Amniotic stem cell (primary cell): ENCODE results near the gene DLG2.

Source experiments
- DNase-seq: peaks from one replicate; lab custom pipeline; 2025; lab: John Stamatoyannopoulos, UW

DLG2 gene

DNA sequence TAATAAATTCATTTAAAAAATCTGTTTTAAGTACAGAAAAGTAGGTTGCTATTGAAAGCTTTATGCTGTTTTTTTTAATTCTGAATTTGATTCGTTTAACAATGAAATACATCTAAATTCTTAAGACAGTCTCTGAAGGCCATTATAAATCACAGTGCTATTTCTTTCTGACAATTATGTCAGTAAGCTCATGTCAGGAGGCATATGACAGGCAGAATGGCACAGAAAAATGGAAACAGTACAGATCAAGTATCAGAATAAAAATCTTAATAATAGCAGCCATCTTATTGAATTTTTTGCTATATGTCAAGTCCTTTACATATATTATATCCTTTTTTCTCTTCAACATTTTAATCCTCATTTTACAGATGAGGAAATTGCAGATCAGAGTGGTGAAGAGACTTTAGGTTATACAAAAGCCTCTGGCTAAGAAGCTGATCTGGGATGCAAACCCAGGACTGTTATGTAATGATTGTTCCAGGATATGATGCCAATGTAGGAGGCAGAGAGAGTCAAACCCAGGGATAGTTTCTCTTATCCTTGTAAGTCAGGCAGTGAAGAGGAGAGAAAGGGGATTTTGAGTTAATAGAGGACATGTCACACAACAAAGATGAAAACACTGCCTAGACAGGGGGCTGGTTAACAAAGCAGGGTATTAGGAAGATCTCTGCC lies 2057.9 kb downstream of the DLG2 start:
- no peak for DNase-seq

DNA sequence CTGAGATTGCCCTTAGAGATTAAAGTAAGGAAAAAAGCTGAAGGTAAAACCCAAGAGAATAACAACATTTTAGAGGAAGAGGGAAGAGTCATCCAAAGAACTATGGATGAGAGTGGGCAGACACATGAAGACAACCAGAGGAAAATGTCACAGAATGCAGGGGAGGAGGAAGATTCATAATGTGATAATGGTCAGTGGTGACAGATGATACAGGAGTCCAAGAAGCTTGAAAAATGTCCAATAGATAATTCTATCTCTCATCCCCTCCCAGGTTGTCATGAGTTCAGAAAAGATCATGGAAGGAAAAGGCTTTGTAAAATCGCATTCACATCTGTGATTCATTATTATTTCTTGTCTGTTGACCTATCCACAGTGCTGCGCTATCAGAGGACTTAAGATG lies 2058.6 kb downstream of the DLG2 start:
- no peak for DNase-seq

DNA sequence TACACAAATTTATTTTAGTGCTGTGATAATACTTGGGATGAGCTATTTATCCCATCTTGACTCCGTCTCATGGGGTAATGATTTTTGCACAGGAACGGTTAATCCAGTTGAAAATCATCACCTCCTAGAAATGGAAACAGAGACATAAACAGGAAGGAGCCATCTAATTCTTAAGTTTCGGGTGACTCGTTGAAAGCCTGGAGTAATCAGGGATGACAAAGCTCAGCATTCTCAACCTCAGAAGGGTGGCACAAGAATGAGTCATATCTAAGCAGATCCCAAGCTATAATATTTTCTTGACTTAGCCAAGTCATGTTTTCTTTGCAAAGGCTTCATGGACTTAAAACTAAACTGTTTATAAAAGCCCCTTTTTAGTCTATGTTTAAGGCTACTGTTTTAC lies 2060.2 kb downstream of the DLG2 start:
- DNase-seq: peak; percentile 35

DNA sequence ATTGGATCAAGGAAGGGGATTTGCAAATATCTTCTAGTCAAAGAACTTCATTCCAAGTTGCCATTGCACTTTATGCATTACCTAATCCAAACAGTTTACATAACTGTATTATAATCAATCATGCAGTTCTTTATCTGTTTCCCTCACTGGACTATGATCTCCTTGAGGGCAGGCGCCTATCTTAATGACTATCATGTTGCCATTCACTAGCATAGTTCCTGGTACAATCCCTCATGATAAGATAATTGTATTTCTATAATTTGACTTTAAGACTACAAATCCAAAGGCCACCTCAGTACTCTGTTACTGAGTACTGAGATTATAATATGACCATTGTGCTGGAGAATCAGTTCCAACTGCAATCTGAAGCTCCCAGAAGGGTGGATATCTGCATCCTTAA lies 2062.3 kb downstream of the DLG2 start:
- DNase-seq: no peak

DNA sequence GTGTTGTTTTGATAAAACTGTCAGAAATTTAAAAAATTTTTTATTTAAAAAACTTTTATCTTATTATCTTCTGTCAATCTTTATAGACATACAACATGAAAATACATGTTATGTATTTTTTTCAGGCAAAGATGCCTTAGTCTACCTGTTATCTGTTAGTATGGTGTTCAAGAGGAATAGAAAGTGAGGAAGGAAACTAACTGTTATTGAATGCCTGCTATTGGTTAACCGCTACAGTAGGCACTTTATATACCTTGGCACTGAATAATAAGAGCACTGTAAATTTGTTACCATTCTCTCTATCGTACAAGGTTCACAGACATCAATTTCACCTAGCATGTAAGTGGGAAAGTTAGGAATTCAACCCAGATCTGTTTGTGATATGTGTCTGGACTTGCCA lies 2068.9 kb downstream of the DLG2 start:
- no peak for DNase-seq

DNA sequence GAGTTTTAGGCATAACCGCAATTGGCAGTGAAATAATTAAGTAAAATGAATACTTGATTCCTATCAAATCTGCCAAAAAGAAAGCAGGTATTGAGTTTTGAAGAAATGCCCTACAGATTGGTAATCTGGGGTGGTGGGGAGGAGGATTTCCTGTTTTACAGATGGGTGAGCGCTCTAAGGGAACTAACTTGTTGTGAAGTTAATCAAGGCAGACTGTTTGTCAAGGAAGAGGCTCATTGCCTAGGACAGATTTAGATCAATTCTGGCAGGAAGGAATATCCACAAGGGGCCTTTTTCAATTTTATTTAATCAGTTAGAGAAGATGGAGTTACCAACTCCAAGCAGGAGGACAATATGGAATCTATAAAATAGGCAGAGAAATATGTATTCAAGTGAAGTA lies 2069.5 kb downstream of the DLG2 start:
- DNase-seq: no peak

DNA sequence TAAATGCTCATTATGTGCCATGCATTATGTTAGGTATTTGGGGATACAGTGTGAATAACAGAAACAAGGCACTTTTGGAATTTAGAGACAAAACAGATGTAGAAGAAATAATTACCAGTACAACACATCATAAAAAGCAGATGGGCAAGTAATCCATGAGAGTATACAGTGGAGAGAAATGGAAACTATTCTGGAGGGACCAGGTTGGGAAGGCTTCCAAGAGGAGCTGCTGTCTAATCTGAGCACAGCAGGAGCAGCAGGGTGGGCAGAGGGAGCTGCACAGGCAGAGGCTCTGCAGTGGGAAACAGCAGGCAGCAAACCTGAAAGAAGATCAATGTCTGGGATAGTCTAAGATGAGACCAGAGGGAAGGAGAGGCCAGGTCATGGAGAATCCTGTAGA lies 2072.3 kb downstream of the DLG2 start:
- no peak for DNase-seq

DNA sequence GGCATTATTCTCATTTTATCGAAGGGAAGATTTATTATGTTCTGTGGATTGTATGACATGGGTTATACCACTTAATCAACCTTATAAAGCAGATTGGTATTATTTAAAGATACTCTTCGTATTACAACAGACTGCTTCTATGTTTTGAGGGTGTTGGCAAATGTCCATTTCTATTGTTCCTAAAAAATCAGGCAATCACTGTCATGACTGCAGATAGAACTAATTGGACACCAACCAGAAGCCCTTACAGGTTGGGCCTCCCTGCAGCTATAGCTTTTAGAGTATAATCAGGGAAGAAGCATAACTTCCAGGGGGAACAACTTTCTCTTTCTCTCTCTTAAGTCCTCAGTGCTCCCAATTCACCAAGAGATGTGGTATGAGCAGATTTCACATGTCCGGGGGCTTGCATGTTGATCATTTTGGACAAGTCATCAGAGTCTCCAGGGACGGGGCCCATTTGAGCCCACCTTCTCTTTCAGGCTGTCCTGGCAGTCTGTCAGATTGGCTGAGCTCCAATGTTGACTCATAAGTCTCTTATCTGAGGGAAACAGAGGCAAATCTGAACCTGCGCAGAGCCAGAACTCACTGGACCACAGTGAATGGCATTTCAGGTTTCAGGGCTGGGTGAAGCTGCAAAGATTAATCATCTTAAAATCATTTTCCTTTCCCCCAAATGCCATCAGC lies 2077.0 kb downstream of the DLG2 start:
- DNase-seq: no peak

DNA sequence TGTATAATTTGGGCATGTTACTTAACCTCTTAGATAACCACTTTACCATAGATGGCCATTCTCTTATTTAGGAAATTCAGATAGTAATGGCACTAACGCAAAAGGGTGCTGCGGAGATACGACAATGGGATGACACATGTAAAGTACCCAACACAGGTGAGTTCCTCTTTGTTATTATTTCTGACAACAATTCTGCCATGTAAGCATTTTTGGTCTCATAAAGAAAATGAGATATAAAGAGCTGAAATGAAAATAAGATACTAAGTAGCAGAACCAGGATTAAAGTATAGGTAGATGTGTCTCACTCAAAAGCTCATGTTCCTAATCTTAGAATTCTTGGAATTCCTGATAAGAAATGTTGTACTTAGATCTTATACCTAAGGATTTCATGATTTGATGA lies 2080.8 kb downstream of the DLG2 start:
- DNase-seq: no peak

DNA sequence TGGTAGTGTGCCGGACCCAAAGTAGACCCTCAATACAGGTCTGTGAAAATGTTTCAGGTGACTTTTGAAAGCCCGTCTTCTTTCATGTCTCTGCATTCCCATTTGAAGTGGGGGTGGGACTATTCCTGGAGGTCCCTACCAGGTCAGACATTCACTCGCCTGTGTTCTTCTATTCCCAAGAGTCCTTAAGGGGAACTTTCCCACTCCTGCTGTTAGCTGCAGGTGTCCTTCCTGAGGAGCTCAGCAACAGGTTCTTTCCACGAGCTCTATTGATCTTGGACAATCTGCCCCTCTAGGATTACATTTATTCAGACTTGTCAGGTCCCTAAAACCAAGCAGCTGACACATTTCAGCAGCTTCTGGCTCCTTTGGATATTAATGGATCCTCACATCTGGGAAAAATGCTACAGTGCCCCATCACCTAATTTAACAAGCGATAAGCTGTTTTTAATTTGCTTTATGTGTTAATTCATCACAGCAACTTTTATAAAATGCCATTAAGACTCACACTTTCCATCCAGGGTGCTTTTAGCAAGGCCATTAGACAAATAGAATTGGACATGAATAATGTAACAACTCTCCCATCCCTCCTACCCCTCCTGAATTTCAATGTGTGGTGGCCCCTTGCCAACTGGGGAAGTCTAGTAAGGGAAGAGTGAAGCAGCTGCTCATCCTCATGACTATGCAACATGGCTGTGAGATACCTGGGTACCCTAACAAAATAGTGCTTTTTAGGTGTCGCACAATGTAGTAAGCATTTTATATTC lies 2081.5 kb downstream of the DLG2 start:
- no peak for DNase-seq

DNA sequence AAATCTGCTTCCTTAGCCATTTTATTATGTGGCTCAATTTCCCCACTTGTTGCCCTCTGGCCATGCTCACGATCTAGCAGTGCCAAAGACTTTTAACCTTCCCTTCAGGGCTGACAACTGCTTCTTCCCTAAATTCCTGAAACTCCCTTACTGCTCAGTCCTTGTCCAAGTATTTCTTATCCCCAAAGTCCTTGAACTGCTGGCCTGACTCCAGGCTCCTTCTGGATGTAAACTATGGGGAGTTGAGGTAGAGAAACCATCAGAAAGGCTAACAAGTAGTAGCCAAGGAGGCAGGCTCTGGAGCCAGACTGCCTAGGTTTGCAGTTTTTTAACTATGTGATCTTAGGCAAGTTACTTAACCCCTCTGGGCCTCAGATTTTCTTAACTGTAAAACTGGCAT lies 2082.3 kb downstream of the DLG2 start:
- DNase-seq: no peak

DNA sequence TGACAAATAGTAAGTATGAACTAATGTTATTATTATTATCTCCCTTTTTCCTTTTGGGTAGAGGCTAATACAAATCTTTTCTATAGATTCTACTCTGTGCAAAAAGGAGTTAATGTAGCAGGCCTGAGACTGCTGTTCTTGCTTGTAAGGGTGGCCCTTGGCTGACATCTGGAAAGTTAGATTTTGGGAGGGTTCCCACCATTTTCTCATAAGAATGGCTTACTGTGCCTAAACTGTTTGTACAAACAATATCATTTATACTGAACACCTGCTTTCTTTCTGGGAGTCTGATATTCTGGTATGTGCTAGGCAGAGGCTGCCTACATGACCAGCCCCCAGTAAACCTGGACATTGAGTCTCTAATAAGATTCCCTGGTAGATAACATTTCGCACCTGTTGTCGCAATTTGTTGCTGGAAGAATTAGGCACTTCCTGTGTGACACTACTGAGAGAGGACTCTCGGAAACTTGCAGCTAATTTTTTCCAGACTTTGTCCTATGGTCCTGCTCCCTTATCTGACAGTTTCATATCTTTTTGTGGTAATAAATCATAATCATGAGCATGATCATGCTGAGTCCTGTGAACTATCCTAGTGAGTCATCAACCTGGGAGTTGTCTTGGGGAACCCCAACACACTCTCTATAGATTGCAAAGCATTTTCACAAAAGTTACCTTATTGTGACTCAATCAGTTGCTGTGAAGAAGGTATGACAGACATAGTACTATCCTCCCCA lies 2083.3 kb downstream of the DLG2 start:
- no peak for DNase-seq

DNA sequence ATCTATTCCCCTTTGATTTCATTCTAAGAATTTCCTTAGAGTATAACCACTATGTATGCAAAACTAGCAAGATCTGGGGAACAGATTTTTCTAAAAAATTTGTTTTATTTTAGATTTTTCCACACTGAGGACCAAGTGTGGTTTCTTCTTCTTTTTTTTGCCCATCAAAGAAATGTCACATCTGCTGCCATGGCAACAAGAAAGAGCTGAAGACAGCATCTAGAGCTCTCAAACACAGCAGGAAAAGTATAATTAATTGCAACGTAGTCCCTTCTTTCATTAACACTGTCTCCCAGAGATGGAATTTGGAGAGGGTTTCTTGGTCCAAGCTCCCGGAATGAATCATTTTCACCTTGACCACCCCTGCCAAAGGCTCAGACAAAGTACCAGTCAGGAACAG lies 2084.3 kb downstream of the DLG2 start:
- DNase-seq: no peak

DNA sequence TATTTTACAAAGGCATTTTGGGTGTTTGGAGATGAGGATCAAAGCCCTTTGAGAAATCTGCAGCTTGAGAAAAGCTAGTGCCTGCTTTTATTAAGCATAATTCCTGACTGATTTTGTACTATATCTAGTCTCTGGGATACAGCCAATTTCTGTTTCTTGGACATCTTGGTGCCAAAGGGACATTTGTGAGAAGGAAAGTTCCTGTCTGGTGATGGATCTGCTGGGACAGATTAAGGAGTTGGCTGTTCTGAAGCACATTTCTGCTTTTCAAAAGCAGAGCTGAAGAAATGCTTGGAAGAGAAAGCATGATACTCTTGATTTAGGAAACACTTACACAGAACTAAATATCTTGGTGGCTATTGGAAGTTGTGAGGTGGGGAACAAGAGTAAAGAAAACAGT lies 2086.4 kb downstream of the DLG2 start:
- DNase-seq: no peak

DNA sequence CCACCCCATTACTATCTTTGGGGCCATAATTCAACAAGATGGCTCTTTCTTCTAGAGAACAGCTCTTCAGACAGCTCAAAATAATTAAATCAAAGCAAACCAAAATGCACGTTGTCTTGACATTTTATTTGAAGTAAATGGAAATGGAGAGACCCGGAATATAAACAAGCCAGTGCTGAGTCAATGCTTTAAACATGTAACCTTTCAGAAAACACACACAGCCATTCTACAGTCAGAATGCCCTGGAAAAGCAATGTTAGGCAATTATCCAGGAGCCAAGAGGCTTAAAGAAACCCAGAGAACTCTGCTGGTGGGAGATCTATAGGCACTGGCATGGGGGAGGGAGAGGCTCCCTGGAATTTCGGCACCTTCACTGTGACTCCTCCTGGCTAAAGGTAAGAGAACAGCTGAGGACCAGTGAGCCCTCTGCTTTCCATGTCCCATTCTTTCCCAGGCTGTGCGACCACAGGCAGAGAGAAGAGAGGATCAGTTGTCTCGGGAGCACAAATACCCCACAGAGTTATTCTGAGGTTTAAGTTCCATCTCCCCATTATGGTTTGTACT lies 2086.9 kb downstream of the DLG2 start:
- DNase-seq: no peak

DNA sequence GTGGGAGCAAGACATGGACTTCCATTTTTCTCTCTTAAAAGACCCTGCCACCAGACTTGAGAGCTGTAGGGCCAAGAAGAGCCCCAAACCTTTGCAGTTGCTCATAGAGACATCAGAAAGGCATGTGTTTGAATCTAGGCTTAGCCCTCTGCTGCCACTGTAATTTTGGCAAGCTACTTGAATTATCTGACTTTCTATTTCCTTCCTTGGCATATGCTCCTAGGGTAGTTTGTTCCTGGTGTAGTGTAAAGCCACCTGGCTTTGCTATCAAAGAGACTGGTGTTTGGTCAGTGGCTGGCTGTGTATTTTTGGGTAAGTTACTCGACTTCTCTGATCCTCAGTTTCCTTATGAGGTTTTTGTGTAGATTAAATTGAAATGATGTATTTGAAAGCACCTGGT lies 2088.9 kb downstream of the DLG2 start:
- DNase-seq: no peak

DNA sequence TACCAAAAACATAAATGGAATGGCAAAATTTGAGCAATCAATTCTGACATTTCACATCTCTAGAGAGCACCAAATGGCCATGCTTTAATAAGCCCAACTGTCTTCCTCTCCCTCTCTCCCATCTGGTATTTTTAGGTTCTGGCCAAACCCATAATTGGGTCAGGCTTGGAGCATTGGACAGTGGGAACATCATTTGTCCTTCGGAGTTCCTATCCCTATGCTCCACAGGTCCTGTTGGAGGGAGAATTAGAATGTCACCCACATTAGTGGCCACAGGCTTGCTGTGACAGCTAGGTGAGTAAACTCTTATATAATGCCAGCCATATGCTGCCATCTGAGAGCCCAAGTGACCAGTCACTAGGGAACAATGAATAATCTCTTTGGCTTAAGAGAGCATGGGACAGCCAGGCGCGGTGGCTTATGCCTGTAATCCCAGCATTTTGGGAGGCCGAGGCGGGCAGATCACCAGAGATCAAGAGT lies 2090.0 kb downstream of the DLG2 start:
- no peak for DNase-seq

DNA sequence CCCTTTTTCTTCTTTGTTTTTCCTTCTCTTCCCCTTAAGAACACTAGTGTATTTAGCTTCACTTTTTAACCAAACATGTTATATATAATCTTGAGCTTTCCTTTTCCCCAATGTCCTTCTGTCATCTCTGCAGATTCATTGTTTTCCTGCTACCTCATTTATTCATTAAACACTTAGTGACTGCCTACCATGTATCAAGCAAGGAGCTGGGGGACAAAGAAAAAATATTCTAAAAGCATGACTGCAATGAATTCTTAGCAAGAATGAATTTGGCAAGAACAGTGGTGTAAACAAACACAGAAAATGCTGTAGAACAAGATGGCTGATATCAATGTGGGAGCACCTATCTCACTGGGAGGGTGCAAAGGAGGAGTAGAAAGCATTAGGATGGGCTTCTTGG lies 2094.0 kb downstream of the DLG2 start:
- DNase-seq: no peak

DNA sequence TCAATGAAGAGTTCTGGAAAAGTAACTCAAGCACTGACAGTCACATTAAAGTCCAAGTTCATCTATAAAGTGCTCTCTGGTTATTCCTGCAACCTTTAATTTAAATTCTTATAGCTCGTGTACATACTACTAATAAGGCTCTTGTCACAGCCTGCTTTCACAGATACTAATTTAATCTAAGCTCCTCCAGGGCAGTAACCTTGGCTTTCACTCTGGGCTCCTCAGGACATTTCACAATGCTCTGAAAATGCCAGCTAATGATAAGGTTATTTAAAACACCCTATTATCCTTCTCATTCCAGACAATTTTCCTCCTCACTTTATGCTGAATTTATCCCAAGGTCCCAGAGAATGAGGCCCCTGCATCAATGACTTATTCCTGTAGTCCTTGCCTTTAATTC lies 2098.3 kb downstream of the DLG2 start:
- no peak for DNase-seq

DNA sequence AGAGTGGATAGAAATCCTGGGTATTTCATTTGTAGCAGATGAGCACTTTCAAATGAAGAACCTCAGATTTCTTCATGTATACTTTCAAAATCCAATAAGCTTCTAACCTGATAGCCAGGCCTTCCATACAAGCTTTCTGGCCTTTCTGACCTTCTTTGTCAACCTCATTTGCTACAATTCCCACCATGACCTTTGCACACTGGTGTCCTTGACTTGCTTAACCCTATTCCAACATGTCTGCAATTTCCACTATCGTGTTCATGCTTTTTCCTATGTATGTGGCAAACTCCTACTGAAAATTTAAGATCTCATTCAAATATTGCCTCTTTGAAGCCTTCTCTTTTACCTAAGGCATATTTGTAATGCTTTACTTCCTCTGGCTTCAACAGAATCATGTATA lies 2098.9 kb downstream of the DLG2 start:
- DNase-seq: no peak

DNA sequence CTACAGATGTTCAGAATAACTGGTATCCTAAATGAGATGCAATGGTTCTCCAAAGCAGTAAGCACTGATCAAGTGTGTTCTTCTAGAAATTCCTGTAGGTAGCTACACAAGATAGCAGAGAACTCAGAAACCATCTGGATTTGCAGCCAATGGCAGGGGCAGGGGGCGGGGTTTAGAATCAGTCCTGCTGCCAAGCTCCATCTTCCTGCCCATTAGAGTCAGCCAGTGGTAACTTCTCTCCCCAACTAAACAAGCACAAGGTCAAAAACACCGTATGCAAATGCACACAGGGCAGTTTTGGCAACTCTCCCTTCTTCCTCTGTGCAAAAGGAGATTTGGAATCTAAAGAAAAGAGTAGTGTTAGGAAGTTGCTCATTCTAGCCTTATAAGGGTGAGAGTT lies 2103.5 kb downstream of the DLG2 start:
- no peak for DNase-seq

DNA sequence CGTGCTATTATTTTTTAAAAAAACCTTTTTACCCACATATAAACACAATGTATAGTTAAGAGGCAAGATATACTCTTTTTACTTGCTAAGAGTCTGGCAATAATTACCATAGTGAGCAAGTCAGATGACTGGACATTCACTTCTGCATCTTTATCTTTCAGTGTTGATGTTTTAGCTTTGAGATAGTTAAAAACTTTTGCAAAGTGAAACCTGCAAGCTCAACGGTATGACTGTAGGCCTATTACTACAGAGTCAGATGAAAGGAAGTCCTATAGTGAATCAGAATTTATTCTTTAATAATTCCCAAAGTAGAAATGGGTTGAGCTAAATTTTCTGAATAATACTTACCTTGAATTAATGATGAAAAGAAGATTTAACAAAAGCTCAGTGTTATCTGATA lies 2104.2 kb downstream of the DLG2 start:
- DNase-seq: no peak
